ENCODE measurements around the gene ERFL.

DNA sequence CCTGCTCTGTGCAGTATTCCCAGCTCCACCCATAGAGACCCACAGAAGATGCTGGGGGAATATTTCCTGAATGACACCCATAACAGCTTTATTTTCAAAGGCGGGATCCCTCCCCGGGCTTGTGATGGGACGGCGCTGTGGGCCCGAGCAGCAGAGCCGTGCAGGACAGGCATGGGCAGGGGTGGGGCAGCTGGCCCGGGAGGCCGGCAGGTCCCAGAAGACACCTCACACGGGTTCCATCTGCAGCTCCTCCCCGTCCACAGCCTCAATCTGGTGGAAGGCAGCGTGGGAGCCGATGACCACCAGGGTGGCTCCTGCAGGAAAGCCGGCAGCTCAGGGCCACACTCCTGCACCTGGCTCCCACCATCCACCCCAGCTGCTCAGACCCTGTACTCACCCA lies 28.4 kb upstream of the ERFL start:
- TF ChIP-seq, protein P1, sequence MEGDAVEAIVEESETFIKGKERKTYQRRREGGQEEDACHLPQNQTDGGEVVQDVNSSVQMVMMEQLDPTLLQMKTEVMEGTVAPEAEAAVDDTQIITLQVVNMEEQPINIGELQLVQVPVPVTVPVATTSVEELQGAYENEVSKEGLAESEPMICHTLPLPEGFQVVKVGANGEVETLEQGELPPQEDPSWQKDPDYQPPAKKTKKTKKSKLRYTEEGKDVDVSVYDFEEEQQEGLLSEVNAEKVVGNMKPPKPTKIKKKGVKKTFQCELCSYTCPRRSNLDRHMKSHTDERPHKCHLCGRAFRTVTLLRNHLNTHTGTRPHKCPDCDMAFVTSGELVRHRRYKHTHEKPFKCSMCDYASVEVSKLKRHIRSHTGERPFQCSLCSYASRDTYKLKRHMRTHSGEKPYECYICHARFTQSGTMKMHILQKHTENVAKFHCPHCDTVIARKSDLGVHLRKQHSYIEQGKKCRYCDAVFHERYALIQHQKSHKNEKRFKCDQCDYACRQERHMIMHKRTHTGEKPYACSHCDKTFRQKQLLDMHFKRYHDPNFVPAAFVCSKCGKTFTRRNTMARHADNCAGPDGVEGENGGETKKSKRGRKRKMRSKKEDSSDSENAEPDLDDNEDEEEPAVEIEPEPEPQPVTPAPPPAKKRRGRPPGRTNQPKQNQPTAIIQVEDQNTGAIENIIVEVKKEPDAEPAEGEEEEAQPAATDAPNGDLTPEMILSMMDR (IDR thresholded peaks at IDR 0.05; ENCODE audit: low read depth, low read length), result no peak
- no peak for TF ChIP-seq EZH2phosphoT487 (IDR thresholded peaks at IDR 0.05; ENCODE audit: low read depth)

Data from OCI-LY3 (cell line).